HG02759 (cell line): ENCODE measurements around the gene ARHGAP24.
"Not testable (repeated sequence)": the region's sequence is repeated elsewhere in the genome, so short reads cannot be mapped to it uniquely, and the experiment has no call there.

Source experiments
- ATAC-seq: cut with Tn5 transposase; IDR thresholded peaks from one replicate; pipeline ENCODE4 v1.9.1; 2021; ENCODE audit warnings: mild to moderate bottlenecking, moderate library complexity; ENCODE audit not compliant: unreplicated experiment

The ARHGAP24 gene

DNA sequence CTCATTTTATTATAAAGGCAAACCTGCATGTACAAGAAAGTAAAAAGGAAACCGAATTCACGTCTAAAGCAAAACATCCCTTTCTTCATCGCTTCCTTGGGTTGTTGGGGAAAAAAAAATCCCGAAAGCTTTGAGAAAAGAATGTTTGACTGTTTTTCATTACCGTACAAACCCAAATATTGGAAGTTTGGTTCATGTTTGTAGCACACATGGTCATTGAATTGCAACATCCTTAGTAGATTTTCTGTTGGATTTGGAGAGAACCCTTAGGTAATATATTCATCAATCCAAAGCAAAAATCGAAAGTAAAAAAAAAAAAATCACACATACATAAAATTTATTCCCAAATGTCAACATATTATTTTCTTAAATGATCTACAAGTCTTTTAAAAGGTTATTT, 464.6 kb downstream of the ARHGAP24 start:
- no peak for ATAC-seq

DNA sequence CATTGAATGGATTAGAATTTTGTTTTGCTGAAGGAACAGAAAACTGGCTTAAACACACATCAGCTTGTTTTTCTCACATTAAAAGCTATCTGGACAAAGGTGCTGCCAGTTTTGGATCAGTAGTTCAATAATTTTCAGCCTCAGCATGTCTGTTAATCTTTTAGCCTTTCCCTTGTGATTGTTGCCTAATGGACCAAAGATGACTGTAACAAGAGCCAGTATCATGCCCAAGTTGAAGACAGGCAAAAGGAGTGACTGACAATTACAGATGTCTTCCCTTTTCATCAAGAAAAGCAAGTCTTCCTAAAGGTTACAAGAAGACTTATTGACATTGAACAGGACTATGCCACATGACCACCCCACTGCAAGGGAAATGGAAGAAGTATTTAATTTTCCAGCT, 465.2 kb downstream of the ARHGAP24 start:
- no peak for ATAC-seq

DNA sequence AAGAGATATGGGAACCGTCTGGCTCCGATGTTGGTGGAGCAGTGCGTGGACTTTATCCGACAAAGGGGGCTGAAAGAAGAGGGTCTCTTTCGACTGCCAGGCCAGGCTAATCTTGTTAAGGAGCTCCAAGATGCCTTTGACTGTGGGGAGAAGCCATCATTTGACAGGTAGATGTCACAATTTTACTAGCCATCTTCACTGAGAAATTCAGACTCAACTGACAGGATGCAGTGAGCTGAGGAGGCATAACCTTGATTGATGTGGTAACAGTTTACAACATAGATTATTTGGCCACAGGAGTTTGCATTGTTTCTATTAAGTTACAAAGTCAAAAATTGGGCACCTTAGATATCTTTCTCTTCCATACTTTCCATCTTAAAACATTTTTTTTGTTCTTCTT, 467.2 kb downstream of the ARHGAP24 start:
- no peak for ATAC-seq

DNA sequence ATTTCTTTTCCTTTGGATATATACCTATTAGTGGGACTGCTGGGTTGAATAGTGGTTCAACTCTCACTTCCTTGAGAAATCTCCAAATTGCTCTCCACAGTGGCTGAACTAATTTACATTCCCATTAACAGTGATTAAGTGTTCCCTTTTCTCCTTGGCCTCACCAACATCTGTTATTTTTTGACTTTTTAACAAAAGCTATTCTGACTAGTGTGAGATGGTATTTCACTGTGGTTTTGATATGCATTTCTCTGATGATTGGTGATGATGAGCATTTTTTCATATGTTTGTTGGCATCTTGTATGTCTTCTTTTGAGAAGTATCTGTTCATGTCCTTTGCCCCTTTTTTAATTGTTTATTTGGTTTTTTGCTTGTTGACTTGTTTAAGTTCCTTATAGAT, 471.9 kb downstream of the ARHGAP24 start:
- ATAC-seq = no peak

DNA sequence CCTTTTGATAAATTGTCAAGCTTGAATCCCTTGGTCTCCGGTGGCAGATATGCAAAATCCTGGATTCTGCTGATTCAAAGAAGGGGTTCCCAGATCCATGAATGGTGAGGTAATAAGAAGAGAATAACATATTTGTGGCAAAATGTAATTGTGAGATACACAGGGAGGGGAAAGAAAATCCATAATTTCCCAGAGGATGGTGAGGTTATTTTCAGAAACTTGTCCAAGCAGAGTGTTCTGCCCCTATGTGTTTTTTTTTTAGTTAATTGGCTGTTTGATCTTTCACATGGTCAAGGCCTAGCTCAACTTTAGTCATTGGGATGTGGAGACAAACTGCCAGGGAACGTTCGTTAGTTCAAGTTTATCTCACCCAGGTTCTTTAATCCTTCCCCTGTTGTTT, 476.1 kb downstream of the ARHGAP24 start:
- no peak for ATAC-seq

DNA sequence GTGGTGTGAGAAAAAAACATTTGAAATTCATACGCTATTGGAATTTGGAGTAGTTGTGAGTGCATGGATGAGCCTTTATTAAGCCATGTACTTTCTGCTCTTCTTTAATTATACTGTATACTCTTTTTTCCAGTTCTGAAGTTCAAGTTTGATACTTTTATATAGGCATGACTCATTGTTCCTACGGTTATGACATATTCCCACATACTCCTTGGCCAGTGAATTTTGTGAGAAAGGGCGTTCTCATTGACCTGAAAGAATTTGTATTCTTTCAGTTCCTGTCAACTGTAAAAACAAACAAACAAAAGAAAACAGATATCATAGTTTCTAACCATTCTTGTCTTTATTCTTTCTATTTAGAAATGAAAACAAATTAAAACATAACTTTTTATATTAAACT, 477.6 kb downstream of the ARHGAP24 start:
- no peak for ATAC-seq

DNA sequence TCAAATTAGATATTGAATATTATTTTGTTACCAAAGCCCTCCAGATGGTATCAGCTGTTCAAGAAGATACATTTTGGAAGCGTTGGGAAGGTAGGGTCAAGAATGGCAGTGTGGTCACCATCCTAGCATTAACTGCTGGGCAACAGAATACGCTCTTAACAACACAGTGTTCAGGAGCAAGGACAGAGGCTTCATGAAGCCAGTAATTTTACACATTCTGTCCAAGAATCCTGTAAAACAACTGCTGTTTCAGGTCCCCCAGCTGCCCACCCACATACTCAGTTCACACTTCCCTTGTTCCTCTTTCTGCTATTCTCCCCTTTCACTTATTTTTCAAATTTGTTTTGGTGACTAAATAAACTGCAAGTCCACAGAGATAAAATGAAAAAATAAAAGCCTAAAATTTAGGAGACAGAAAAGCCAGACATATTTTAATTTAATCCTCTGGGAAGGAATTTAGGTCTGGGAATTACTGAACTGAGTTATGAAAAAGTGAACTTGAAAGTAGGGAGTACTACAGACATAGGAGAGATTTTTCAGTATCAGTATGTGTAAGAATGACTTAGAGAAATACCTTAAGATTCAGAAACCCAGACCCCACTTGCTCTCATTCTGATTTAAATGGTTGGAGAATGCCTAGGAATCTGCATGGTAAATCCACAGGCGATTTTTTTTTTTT, 478.2 kb downstream of the ARHGAP24 start:
- ATAC-seq = peak; percentile 54

DNA sequence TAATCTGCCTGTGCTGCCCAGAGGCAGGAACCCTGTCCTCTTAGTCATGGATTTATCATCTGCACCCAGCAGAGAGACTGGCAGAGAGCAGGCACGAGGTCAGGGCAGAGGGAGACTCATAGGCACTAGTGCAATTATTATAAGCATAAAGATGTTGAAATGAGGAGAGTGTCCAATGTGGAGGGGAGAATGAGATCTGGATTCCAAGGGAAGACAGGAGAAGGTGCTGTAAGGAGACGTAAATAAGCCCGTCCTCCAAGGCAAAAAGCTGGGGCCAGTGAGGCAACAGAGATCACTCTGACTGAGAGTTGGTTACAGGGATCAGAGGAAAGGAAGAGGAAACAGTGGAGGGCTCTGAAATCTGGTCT, 478.7 kb downstream of the ARHGAP24 start:
- peak; percentile 9 for ATAC-seq

DNA sequence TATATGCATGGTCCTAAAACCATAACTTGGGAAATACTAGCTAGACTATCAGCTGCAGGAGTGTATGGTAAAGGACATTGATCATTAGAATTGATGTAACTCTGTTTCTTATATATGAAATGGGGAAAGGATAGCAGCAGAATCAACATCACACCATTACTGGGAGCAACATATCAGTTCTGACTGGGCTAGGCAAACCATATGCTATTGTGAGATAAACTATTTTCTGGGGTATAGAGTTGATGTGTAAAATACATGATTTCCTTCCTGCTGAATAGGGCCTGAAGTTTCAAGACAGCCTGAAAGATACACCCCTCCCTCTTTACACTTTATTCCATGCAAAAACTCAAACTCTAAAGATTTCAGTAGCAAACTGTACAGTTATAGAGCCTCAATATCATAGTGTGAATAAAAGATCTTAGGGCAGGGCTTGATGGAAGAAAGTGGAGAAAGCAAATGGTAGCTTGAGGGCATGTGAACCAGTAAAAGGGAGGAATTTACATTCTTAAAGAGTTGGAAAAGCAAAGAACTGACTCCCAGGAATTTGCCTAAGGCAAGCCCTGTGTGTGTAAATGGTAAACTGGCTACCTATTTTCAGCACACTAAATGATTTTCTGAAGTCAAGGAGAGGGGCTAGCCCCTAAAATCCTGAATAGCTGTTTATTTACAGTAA, 480.8 kb downstream of the ARHGAP24 start:
- ATAC-seq = no peak

DNA sequence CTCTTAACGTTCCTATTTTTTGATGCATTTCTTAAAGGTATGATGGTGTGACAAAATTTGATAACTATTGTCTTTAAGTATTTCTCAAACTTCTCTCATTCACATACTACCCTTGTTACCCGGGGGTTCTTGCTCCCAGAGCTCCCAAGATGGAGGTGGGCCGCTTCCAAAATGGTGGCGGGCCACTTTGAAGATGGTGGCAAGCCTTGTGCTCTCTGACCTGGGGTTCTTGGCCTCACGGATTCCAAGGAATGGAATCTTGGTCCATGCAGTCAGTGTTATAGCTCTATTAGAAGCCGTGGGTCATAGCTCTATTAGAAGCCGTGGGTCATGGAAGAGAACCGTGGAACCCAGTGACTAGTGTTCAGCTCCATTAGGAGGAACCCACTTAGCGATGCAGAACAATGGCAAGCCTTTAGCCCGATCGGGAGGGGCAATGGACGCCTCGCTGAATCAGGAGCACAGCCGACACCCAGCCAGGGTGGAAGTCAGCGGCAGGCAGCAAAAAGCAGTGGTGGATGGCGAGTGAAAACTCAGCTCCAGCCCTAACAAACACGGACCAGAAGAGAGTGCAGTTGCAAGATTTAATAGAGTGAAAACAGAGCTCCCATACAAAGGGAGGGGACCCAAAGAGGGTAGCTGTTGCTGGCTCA, 481.5 kb downstream of the ARHGAP24 start:
- no peak for ATAC-seq

DNA sequence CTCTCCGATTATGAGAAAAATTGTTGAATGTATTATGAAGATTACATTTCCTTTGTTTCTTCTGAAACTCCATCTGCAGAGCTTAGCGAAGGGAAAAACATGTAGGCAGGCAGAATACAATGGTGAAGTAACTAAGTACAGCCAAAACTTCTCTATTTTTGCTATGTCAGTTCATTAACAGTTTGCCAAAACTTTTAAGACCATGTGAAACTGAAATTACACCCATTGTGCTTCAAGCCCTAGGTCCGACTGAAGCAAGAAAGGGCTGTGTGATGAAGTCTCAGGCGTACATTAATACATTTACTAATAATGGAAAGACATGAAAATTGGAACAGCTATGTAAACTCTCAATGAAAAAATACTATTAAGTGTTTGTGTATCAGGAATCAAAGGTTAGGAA, 486.9 kb downstream of the ARHGAP24 start:
- ATAC-seq = no peak

DNA sequence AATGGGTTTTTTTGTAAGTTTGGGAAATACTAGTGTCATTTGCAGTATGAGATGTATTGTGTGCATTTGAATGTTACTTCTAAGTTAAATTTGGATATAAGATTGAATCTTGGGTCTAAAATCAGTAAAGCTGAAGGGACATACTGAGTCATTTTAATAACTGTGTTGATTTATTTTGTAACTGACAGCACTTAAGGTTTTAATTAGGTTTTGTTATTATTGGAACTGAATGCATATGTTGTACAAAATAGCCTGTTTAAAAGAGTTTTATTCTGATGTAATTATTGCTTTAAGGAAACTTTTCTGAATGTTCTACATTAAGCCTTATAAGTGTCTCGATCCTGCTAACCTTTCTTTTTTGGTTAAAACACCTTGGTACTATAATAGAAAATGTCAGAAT, 488.3 kb downstream of the ARHGAP24 start:
- no peak for ATAC-seq

DNA sequence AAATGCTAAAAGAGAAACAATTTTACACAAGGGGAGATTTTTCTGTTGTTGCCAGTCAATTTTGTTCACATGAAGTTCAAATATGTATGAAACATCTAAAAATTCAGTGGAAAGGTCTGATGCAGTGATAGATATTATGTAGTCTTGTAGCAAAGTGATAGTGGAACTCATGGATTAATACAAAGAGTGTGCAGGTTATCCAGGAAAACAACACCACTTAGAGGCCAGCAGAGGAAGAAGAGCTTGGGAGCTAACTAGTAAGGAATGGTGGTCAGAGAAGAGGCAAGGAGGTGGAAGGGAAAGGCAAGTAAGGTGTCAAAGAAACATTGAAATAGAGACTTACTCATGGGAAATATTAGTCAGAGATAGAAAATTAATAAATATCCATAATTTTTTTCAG, 489.3 kb downstream of the ARHGAP24 start:
- ATAC-seq = no peak

DNA sequence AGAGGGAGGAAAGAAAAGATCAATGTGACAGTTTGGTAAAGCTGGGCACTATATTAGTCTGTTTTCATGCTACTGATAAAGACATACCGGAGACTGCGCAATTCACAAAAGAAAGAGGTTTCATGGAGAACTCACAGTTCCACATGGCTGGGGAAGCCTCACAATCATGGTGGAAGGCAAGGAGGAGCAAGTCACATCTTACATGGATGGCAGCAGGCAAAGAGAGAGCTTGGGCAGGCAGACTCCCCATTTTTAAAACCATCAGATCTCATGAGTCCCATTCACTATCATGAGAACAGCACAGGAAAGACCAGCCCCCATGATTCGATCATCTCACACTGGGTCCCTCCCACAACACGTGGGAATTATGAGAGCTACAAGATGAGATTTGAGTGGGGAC, 490.1 kb downstream of the ARHGAP24 start:
- ATAC-seq = not testable (repeated sequence)

DNA sequence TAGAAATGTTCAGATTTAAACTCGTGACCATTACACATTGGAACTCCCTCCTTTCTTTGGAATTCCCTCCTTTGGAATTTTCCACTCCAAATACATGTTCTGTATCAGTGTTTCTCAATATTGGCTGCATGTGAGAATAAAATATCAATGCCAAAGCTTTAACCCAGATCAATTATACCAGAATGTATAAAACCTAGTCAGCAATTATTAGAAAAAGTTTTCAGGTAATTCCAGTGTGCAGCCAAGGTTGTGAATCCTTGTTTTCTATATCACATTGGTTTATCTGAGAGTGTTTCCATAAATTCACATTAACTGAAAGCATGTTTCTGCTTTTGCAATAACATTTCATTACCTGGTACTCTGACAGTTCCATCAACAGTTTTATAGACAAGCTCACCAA, 490.6 kb downstream of the ARHGAP24 start:
- no peak for ATAC-seq

DNA sequence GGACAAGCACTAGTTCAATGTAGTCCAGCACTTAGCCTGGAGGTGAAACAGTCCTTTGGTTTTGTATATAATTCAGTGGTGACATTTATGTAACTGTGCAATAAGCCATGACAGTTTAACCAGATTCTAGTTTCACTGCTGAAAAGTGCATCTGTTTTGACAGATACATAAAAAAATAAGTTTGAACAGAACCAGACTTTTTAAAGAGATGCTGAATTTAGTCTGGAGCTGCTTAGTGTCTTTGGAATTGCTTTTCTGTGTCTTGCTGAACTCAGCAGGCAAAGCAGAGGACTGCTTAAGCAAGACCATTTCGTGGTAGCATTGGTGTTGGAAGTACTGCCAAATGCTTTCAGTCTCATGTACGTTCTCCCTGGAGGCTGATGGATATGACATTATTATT, 491.4 kb downstream of the ARHGAP24 start:
- no peak for ATAC-seq

DNA sequence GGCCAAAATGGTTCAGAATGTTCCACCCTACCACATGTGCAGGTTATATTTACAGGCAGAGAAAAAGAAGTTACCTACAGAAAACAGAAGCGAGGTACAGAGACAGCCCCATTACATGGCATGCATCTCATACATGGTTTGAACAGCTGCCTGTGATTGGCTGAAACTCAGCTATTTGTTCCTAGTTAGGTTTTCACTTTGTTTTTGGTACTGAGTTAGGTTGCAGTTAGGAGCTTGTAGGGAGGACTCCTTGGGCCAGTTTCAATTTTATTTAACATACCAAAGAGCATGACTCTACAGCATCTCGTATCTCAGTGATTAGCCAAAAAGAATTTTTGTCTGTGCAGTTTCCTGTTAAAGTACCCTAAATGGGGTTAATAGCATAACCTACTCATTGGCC, 492.9 kb downstream of the ARHGAP24 start:
- ATAC-seq = no peak

DNA sequence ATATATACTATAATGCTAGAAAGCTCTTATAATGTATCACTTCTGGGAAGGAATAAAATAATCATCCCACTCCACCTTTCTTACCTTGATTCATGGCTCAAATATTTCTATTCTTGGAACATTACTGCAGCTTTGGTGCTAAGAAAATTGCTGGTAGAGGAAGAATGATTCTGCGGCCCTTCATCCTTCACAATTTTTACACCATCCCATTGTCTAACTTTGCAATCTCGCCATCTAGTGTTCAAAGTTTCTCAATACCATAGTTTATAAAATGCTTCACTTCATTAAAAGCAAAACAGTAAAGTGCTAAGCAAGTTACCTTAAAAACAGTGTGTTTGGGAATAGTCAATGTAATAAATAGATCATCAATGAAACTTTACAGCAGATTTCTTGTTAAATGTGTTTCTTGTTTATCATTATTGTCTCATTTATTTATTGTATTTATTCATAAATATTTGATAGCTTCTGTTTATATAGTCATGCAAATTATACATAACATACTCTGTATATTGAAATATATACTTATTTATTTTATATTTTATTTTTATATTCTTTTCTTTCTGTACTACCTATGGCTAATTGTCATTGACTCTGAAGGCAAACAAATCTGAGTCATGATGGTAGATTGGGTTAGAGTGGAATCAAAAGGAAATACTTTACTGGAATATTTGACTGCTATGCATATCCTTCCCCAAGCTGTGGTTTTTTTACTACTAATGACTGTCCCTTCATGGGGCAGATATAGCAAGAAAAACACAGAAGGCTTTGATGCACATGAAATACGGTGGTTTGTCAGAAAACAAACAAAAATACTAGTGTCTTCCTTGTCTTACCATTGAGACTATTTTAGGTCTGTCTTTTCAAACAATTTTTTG, 494.2 kb downstream of the ARHGAP24 start:
- no peak for ATAC-seq

DNA sequence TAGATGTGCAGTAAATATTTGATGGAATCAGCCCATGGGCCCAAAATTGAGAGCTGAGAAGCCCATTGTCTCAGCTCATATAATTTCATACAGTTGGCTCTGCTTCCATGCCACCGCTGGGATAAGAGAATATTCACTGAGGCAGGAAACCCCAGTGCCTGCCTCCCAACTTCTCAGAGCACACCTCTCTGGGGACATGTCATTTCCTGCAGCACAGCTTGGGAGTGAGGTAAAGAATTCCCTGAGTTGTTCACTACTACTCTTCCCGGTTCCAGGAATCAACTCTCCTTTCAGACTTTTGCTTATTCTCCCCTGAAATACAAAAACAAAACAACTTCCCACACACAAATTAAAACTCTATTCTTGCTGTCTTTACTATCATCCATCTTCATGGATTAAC, 495.6 kb downstream of the ARHGAP24 start:
- no peak for ATAC-seq

DNA sequence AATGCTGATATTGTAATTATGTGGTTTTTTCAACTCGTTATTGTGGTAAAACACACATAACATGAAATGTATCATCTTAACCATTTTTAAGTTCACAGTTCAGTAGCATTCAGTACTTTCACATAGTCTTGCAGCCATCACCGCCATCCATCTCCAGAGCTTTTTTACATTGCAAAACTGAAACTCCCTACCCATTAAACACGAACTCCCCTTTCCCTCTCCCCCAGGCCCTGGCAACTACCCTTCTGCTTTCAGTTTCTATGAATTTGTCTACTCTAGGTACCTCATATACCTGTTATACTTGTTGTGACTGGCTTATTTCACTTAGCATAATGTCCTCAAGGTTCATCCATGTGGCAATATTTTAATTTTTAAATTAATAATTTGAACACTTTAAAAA, 504.3 kb downstream of the ARHGAP24 start:
- peak; percentile 97 for ATAC-seq

DNA sequence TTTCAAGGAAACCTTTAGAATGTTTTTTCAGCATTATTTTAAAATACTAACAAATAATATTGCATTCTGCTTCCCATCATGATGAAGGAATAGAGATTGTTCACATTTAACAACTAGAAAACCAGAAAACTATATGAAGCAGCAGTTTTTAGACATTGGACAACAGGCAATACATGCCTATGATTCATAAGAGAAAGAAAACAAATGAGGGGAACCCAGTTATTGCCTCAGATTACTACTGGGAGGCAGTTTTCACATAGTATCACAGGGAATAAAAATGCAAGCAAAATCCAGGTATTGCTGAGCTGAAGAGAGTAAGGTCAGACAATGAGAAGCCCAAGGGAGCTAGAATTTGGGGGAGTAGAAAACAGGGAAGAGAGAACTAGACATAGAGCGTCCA, 511.3 kb downstream of the ARHGAP24 start:
- ATAC-seq = no peak
